ENCODE data around the gene ZNF628.

ZNF628 gene

DNA sequence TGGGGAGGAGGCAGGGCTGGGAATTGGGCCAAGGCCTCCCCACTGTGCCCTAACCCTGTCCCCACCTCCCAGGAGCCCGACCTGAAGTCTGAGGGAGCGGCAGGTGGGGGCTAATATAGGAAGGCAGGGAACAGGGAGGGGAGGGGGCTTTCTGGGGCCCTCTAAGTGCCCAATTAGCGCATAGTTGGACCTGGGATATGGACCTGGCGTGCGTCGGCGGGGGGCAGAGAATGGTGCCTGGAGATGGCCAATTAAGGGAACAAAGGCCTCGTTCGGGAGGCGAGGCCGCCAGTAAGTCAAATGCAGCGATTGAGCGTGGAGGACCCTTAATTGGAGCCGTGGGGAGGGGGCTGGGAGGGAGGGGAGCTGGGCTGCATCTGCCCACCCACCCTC lies 11.8 kb upstream of the ZNF628 start, which contains the start of gene C19orf85:
C19orf85 (minus strand) TSS at position 90 of the 393 bp plus-strand sequence. CDS start 197 bp downstream, outside the sequence.
- no peak for DNase-seq (ENCODE audit: low read depth in 1 of 2, low spot score in 1 of 2)

- DNase-seq (ENCODE audit: low read depth in 1 of 2, low spot score in 1 of 2) = no peak
These were observed 10.8 kb upstream of the ZNF628 start for GRCh38 chr19:55465460-55466240.

DNA sequence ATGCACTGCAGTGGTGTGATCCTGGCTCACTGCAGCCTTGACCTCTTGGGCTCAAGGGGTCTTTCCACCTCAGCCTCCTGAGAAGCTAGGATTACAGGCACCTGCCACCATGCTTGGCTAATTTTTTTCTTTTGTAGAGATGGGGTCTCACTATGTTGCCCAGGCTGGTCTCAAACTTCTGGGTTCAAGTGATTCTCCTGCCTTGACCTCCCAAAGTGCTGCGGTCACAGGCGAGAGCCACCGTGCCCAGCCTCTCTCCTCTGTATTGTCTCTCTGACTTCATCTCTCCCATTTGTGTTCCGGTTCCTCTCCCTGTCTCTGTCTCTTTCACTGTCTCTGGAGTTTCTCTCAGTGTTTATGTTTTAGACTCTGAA lies 10.2 kb upstream of the ZNF628 start:
- no peak for DNase-seq (ENCODE audit: low read depth in 1 of 2, low spot score in 1 of 2)

DNA sequence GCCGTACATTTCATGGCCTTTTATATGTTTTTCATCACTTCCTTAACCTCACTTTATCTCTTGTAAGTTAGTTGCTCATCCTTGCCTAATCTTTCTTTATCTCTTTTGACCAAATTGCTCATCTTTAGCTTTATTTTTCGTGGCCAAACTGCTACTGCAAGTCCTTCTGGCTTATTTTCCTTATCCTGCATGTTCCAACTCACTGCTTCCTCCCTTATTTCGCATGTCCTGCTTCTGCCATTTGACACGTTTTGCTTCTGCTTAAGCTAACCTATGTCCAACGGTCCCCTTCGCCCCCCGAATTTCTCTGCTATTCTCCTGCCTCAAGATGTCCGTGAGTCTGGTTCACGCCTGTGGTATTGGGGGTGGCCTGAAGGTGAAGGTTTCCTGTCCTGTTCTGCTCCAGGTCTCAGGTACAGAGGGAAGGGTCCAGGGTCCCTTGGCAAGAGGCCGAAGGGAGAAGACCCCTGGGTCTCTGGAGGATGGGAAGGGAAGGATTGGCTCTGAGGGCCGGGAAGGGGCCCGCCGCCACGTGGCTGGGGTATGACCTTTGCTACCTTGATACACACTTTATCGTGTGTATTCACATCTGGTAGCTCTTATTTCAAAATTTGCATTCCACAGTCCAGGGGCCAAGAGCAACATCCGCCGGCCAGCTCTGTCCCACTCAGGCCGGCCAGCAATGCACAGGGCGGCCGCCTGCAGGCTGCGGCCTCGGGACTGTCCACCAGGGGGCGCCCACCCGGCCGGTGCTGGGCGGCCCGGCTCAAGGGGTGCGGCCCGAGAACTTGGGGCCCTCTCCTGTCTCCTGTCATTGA lies 9.0 kb upstream of the ZNF628 start:
- DNase-seq (ENCODE audit: low read depth in 1 of 2, low spot score in 1 of 2) = peak; percentile 55 to 62

DNA sequence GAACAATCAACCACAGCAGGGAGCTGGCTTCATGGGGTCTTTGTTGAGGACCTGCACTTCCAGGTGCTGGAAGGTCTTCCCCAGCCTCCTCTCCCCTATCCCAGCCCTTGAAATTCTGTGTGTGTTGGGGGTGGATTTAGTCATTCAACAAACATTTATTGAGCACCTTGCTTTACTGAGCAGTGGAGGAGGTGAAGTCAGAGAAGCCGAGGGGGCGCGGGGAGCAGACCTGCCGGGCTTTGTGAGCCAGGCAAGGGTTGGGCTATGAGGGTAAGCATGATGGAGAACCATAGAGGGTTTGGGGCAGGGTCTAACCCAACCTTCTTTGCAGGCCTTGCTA lies 8.4 kb upstream of the ZNF628 start:
- DNase-seq (ENCODE audit: low read depth in 1 of 2, low spot score in 1 of 2) = no peak

- no peak for DNase-seq (ENCODE audit: low read depth in 1 of 2, low spot score in 1 of 2)
These were observed 5.2 kb upstream of the ZNF628 start for GRCh38 chr19:55471266-55471665.

- DNase-seq (ENCODE audit: low read depth in 1 of 2, low spot score in 1 of 2) = no peak
These were observed 4.0 kb upstream of the ZNF628 start for GRCh38 chr19:55472463-55472862.

- DNase-seq (ENCODE audit: low read depth in 1 of 2, low spot score in 1 of 2) = no peak
These were observed 3.0 kb upstream of the ZNF628 start for GRCh38 chr19:55473225-55474012.

DNA sequence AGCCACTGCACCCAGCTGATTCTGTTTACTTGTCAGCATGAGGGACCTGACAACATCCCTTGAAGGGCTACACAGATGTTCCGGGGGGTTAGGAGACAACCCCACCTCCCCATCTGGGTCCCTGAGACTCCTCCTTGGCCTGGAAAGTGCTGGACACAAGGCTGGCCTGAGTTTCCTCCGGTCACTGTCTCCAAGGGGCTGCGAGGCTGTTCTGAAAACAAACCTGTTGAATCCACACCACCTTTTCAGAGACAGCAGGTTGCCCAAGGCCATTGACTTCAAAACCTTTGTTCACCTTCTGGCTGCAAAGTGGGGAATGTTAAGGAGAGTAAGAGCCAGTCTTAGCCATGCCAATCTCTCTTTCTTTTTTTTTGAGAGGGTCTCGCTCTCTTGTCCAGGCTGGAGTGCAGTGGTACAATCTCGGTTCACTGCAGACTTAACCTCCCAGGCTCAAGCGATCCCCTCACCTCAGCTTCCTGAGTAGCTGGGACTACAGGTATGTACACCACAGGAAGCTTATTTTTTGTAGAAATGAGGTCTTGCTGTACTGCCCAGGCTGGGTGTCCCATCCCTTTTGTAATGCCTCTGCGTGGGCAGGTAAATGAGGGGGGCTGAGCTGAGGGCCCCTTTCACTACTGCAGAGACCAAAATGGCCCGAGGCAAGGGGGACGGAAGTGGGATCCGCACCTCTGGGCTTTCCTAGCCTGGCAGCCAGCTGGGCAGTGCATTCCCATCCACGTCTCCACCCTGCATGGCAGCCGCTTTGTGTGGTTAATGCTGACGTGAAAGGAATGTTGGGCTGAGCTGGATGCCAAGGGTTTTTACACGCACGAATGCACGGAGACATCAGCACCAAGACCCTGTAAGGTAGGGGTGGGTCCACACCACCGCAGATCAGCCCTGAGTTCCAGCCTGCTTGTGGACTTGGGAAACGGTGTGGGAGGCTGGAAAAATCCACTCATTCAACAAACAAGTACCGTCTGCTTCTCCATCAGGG lies 1.9 kb upstream of the ZNF628 start:
- no peak for DNase-seq (ENCODE audit: low read depth in 1 of 2, low spot score in 1 of 2)

DNA sequence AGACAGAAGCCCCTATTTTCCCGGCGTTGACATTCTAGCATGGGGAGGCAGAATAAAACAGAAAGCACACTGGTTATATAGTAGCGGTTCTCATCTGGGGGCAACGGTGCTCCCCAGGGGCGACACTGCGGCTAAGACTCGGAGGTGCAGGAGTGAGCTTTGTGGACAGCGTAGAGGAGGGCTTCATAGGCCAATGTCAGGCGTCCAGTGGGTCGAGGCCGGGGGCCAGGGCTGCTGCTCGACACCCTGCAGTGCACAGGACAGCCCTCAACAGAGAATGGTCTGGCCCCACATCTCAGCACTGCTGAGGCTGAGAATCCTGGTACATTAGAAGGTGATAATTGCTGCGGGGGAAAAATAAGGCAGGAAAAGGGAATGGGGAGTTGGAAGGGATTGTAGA lies 1.5 kb downstream of the ZNF628 start:
- no peak for DNase-seq (ENCODE audit: low read depth in 1 of 2, low spot score in 1 of 2)

DNA sequence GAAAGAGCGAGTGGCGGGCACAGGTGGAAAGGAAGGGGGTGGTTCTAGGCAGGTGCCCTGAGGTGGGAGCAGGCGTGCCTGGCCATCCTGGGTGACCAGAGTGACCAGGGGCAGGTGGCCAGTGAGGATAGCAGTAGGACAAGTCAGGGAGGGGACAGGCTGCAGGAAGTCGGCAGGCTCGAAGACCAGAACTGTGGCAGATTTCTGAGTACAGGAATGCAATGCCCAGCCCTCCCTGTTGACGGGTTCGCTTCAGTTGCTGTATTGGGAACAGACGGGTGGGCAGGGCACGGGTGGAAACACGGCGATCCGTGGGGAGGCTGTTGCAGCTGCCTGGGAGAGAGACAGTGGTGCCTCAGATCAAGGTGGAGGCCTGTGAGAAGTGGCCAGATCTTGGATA lies 1.9 kb downstream of the ZNF628 start:
- DNase-seq (ENCODE audit: low read depth in 1 of 2, low spot score in 1 of 2) = no peak

DNA sequence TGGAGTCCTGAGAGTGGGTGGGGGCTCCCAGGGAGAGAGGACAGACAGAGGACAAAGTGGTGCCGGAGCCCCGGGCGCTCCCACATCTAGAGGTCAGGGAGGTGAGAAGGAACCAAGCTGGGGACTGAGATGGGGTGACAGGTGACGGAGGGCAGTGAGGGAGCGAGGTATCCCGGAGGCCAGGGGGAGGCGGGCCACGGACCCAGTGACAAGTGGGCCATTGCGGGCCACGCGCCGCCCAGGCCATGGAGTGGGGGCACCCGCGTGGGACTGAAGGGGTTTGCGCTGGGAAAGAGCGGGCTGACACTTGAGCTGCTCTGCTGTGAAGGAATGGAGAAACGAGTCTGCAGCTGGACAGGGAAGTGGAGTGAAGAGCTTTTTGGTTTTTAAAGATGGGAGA lies 2.6 kb downstream of the ZNF628 start:
- no peak for DNase-seq (ENCODE audit: low read depth in 1 of 2, low spot score in 1 of 2)

DNA sequence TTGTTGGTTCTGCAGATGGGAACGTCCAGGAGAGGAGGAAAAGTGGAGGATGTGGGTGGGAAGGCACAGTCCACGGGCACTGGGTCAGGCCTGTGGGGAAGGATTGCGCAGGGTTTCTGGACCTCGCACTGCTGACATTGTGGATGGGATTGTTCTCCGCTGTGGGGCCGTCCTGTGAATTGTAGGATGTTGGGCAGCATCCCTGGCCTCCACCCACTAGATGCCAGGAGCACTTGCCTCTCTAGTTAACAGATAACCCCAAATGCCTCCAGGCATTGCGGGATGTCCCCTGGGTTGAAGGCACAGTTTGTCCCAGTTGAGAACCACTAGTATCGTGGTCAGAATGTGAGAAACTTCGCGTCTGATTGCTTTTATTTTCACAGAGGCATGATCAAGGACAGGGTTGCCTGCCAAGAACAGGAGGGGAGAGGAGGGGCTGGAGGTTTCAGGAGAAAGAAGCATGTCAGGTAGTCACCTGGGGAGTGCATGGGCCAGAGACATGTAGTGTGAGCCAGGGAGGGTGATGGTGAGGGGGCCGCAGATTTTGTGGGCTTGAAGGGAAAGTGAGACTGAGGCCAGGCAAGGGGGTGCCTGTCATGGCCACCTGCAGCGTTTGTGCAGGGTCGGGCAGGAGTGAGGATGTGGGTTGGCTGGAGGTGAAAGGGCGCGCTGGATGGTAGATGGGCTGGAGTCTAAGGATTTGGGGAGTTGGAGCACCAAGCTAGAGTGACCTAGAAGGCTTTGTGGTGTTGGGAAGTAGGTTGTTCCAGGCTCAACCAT lies 3.2 kb downstream of the ZNF628 start:
- DNase-seq (ENCODE audit: low read depth in 1 of 2, low spot score in 1 of 2) = no peak

GRCh38 chr19:55481148-55481793 lies 4.9 kb downstream of the ZNF628 start:
- no peak for DNase-seq (ENCODE audit: low read depth in 1 of 2, low spot score in 1 of 2)

DNA sequence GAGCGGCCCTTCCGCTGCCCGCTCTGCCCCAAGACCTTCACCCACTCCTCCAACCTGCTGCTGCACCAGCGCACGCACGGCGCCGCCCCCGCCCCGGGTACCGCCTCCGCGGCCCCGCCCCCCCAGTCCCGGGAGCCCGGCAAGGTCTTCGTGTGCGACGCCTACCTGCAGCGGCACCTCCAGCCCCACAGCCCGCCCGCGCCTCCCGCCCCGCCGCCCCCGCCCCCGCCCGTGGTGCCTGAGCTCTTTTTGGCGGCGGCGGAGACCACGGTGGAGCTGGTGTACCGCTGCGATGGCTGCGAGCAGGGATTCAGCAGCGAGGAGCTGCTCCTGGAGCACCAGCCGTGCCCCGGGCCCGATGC lies 5.4 kb downstream of the ZNF628 start:
- no peak for DNase-seq (ENCODE audit: low read depth in 1 of 2, low spot score in 1 of 2)

GRCh38 chr19:55482156-55482961 lies 5.9 kb downstream of the ZNF628 start:
- no peak for DNase-seq (ENCODE audit: low read depth in 1 of 2, low spot score in 1 of 2)

GRCh38 chr19:55482967-55483705 lies 6.7 kb downstream of the ZNF628 start:
- DNase-seq (ENCODE audit: low read depth in 1 of 2, low spot score in 1 of 2) = no peak
